H9 (cell line): ENCODE measurements around the gene GIT1. TPM values are rescaled to one million over a fixed set of nuclear protein-coding genes. Genes with fewer than 3 reads are reported as not detected.

Source experiments
- DNase-seq: peaks from one replicate; pipeline ENCODE4 v3.0.0-alpha.2; 2017
- H2AFZ ChIP-seq: one replicate; pipeline ENCODE4 v1.6.1; 2013; ENCODE audit warnings: mild to moderate bottlenecking, low read length, control low read depth, moderate library complexity
- H2AK5ac ChIP-seq: 2 replicates; pipeline ENCODE4 v1.6.1; 2013; ENCODE audit warnings: low read length, control low read depth, mixed read lengths; ENCODE audit not compliant: insufficient read length
- H2BK120ac ChIP-seq: one replicate; pipeline ENCODE4 v1.6.1; 2013; ENCODE audit warnings: low read depth, mild to moderate bottlenecking, low read length, control low read depth, inconsistent platforms; ENCODE audit not compliant: poor library complexity, severe bottlenecking
- H2BK12ac ChIP-seq: 2 replicates; pipeline ENCODE4 v1.6.1; 2013; ENCODE audit warnings: low read length, control low read depth, mixed read lengths, low read depth; ENCODE audit not compliant: insufficient read length
- H2BK15ac ChIP-seq: 2 replicates; pipeline ENCODE4 v1.6.1; 2013; ENCODE audit warnings: low read depth, low read length, control low read depth
- H2BK20ac ChIP-seq: one replicate; pipeline ENCODE4 v1.6.1; 2013; ENCODE audit warnings: low read depth, mild to moderate bottlenecking, low read length, control low read depth, inconsistent platforms; ENCODE audit not compliant: poor library complexity, severe bottlenecking
- H2BK5ac ChIP-seq: 2 replicates; pipeline ENCODE4 v1.6.1; 2013; ENCODE audit warnings: low read length, control low read depth, mixed read lengths; ENCODE audit not compliant: insufficient read length
- H3K14ac ChIP-seq: 2 replicates; pipeline ENCODE4 v1.6.1; 2013; ENCODE audit warnings: low read length, control low read depth; ENCODE audit not compliant: insufficient read depth
- H3K18ac ChIP-seq: 2 replicates; pipeline ENCODE4 v1.6.1; 2013; ENCODE audit warnings: low read depth, mild to moderate bottlenecking, mixed read lengths, low read length, control low read depth; ENCODE audit not compliant: insufficient read length
- H3K23ac ChIP-seq: 2 replicates; pipeline ENCODE4 v1.6.1; 2013; ENCODE audit warnings: low read length, control low read depth, mixed read lengths, low read depth; ENCODE audit not compliant: insufficient read length
- H3K23me2 ChIP-seq: 2 replicates; pipeline ENCODE4 v1.6.1; 2013; ENCODE audit warnings: low read depth, mild to moderate bottlenecking, mixed read lengths, low read length, control low read depth; ENCODE audit not compliant: insufficient read length, poor library complexity, severe bottlenecking
- H3K27ac ChIP-seq: 2 replicates; pipeline ENCODE4 v1.5.1; 2013; ENCODE audit warnings: low read length, control low read depth, mixed read lengths, low read depth; ENCODE audit not compliant: insufficient read length
- H3K27me3 ChIP-seq: 2 replicates; pipeline ENCODE4 v1.6.1; 2013; ENCODE audit warnings: low read length, control low read depth, inconsistent platforms; ENCODE audit not compliant: insufficient read depth
- H3K4ac ChIP-seq: 2 replicates; pipeline ENCODE4 v1.6.1; 2013; ENCODE audit warnings: low read depth, mild to moderate bottlenecking, control low read depth, inconsistent platforms, low read length, moderate library complexity
- H3K4me1 ChIP-seq: 2 replicates; pipeline ENCODE4 v1.6.1; 2013; ENCODE audit warnings: low read length, control low read depth, inconsistent platforms; ENCODE audit not compliant: insufficient read depth
- H3K4me2 ChIP-seq: 2 replicates; pipeline ENCODE4 v1.6.1; 2013; ENCODE audit warnings: low read length, control low read depth, mixed read lengths; ENCODE audit not compliant: insufficient read length, insufficient read depth
- H3K56ac ChIP-seq: 2 replicates; pipeline ENCODE4 v1.6.1; 2013; ENCODE audit warnings: low read depth, mild to moderate bottlenecking, mixed read lengths, low read length, control low read depth; ENCODE audit not compliant: insufficient read length
- H3K79me1 ChIP-seq: 2 replicates; pipeline ENCODE4 v1.6.1; 2013; ENCODE audit warnings: low read depth, mild to moderate bottlenecking, moderate library complexity, low read length, control low read depth, inconsistent platforms; ENCODE audit not compliant: insufficient read depth, poor library complexity, severe bottlenecking
- H3K79me2 ChIP-seq: 2 replicates; pipeline ENCODE4 v1.6.1; 2013; ENCODE audit warnings: low read length, control low read depth, inconsistent platforms; ENCODE audit not compliant: insufficient read depth
- H3K9ac ChIP-seq: 2 replicates; pipeline ENCODE4 v1.6.1; 2013; ENCODE audit warnings: low read length, control low read depth, mixed read lengths; ENCODE audit not compliant: insufficient read length; ENCODE audit errors: extremely low read depth
- H3K9me3 ChIP-seq: one replicate; pipeline ENCODE4 v1.6.1; 2013; ENCODE audit warnings: low read depth, low read length, inconsistent platforms; ENCODE audit not compliant: control insufficient read depth
- H3T11ph ChIP-seq: one replicate; pipeline ENCODE4 v1.6.1; 2013; ENCODE audit warnings: mild to moderate bottlenecking, low read length, control low read depth, inconsistent platforms
- H4K20me1 ChIP-seq: one replicate; pipeline ENCODE4 v1.6.1; 2013; ENCODE audit not compliant: control insufficient read depth, insufficient read length, insufficient read depth
- H4K5ac ChIP-seq: 2 replicates; pipeline ENCODE4 v1.6.1; 2013; ENCODE audit warnings: low read depth, mild to moderate bottlenecking, mixed read lengths, low read length, control low read depth; ENCODE audit not compliant: insufficient read length
- H4K8ac ChIP-seq: replicated peaks from 2 replicates; pipeline ENCODE4 v1.6.1; 2013; ENCODE audit warnings: low read length, control low read depth, mixed read lengths, low read depth; ENCODE audit not compliant: insufficient read length
- H4K91ac ChIP-seq: 2 replicates; pipeline ENCODE4 v1.6.1; 2013; ENCODE audit warnings: low read depth, mild to moderate bottlenecking, moderate library complexity, mixed read lengths, low read length, control low read depth; ENCODE audit not compliant: insufficient read length
- H3K27ac Mint-ChIP-seq, 3 experiments: 2 replicates in 2 of 3; 3 replicates in 1 of 3; pipeline ENCODE4 v1.8.0; 2020 to 2021; ENCODE audit warnings: mixed read lengths in 3 of 3, mild to moderate bottlenecking in 1 of 3, moderate library complexity in 1 of 3
- H3K27me3 Mint-ChIP-seq: 2 replicates; pipeline ENCODE4 v1.8.0; 2021; ENCODE audit warnings: low read depth, mild to moderate bottlenecking, moderate library complexity, mixed read lengths
- H3K36me3 Mint-ChIP-seq, 3 experiments: 2 replicates in 2 of 3; 3 replicates in 1 of 3; pipeline ENCODE4 v1.8.0; 2020 to 2021; ENCODE audit warnings: low read depth in 3 of 3, mixed read lengths in 3 of 3; ENCODE audit not compliant: insufficient read depth in 1 of 3
- H3K4me1 Mint-ChIP-seq, 2 experiments: 2 replicates each; pipeline ENCODE4 v1.8.0; 2020; ENCODE audit warnings: mixed read lengths in 2 of 2
- H3K4me3 Mint-ChIP-seq, 2 experiments: 2 replicates in 1 of 2; 3 replicates in 1 of 2; pipeline ENCODE4 v1.8.0; 2020 to 2021; ENCODE audit warnings: mild to moderate bottlenecking in 2 of 2, mixed read lengths in 2 of 2, moderate library complexity in 1 of 2
- H3K9me3 Mint-ChIP-seq, 2 experiments: 2 replicates in 1 of 2; 3 replicates in 1 of 2; pipeline ENCODE4 v1.8.0; 2020; ENCODE audit warnings: mild to moderate bottlenecking in 2 of 2, mixed read lengths in 2 of 2, moderate library complexity in 1 of 2
- WGBS: extraction: QIAGEN DNeasy Blood & Tissue Kit; methylation state at CpG from one replicate; pipeline ENCODE4 v1.1.7; 2013; ENCODE audit warnings: missing lambda C conversion rate, low lambda C conversion rate, mixed read lengths; ENCODE audit not compliant: insufficient read length; ENCODE audit errors: extremely low coverage; 5-methylcytosine and 5-hydroxymethylcytosine counted together
- total RNA-seq: library from RNA; stranded (reverse); gene quantifications from 2 replicates; pipeline ENCODE4 v1.2.1, GENCODE V29; 2021
- TF ChIP-seq, protein P1 (sequence below): fragments of 200-600 bp; sonication (generic); conservative IDR thresholded peaks from 3 replicates; pipeline ENCODE4 v1.8.0; 2021; ENCODE audit warnings: antibody characterized with exemption, mild to moderate bottlenecking

The GIT1 gene
- total RNA-seq, 1 experiment from 2014 or later, result 47.4 TPM

DNA sequence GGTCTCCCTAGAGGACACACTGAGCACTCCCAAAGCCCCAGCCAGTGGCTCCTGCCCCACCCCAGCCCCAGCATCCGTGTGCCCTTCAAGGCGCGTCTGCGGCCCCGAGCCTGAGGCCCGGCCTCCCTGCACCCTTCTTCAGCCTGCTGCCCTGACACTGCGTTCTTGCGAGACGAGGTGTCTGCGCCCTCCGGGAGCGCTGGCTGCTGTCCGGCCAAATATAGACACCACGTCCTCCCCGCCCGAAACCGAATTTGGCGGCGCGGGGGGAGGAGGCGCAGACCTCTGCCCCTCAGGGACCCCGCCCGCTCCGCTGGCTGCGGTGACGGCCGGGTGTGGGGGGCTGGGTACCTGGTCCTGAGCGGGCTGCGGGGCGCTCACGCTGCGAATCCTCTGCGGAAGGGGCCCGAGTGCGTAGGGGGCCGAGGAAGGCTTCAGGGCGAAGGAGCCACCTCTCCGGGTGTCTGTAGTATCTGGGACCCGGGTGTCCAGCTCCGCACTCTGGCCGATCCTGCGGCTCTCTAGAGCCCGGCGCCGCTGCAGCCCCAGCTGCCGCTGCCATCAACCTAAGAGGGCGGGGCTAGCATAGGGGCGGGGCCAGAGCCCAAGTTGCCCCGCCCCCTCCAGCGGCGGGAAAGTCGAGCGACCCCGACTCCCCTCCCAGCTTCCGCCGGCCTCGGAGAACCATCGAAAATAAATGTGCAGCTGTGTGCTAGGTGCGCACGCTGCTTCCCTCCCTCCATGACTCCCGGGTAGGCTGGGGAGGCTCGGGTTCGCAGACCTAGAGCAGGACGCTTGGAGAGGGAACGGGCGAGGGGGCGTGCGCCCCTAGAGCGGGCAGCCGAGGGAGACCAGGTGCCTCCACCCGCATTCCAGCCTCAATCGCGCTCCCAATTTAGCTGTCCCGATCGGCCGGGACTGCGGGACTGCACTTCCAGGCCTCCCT is 33.2 kb upstream of the GIT1 start, which contains the start of gene CORO6:
Gene CORO6 (minus strand): TSS at position 576 of the 946 bp plus-strand sequence. CDS start 1,491 bp downstream, outside the sequence.
- no peak within 1 kb of the TSS for H3K23ac ChIP-seq
- no peaks in the 10 kb centered on the region for H4K20me1 ChIP-seq
- no peaks in the 10 kb centered on the region for H3K9me3 Mint-ChIP-seq
- peak within 1 kb of the TSS; percentile 44 for H3K4me2 ChIP-seq
- no peak within 1 kb of the TSS for H2AK5ac ChIP-seq
- H3K27me3 Mint-ChIP-seq, result peaks cover 58% of the 10 kb centered on the region
- peak within 1 kb of the TSS in 2 of 3 experiments; percentile 57 to 75; a peak in 4 of 7 replicates for H3K27ac Mint-ChIP-seq
- H2BK15ac ChIP-seq, result no peak within 1 kb of the TSS
- H2BK20ac ChIP-seq, result no peak within 1 kb of the TSS
- H4K5ac ChIP-seq, result no peak within 1 kb of the TSS
- H2AFZ ChIP-seq, result no peak within 1 kb of the TSS
- H3K4me3 Mint-ChIP-seq, result peak within 1 kb of the TSS; percentile 74 to 84
- no peak within 1 kb of the TSS for H3K56ac ChIP-seq
- no CpG with 5 or more reads among the region's 77 CpGs for WGBS
- DNase-seq, result peak; percentile 92
- no peaks in the 10 kb centered on the region; the same call in 1 of the 2 replicates for H3K27me3 ChIP-seq
- no peaks in the 10 kb centered on the region for H3K9me3 ChIP-seq
- peaks cover 11% of the 10 kb centered on the region for H3K23me2 ChIP-seq
- H2BK5ac ChIP-seq, result no peak within 1 kb of the TSS
- H4K91ac ChIP-seq, result no peak within 1 kb of the TSS
- peaks cover 37 to 55% of the 10 kb centered on the region in 2 experiments for H3K4me1 Mint-ChIP-seq
- no peaks in the 10 kb centered on the region for H3K79me1 ChIP-seq
- H3K14ac ChIP-seq, result peak within 1 kb of the TSS; percentile 92
- no peak within 1 kb of the TSS for H4K8ac ChIP-seq
- no peaks in the 10 kb centered on the region for H3K36me3 Mint-ChIP-seq
- H2BK120ac ChIP-seq, result no peak within 1 kb of the TSS
- no peak within 1 kb of the TSS for H2BK12ac ChIP-seq
- no peak within 1 kb of the TSS for H3K4ac ChIP-seq
- H3K9ac ChIP-seq, result peak within 1 kb of the TSS; percentile 71
- no peak within 1 kb of the TSS for H3K27ac ChIP-seq
- no peak within 1 kb of the TSS for H3T11ph ChIP-seq
- H3K4me1 ChIP-seq, result peaks cover 5% of the 10 kb centered on the region; the same call in 1 of the 2 replicates
- peak within 1 kb of the TSS; percentile 94 for H3K18ac ChIP-seq
- TF ChIP-seq, protein P1, sequence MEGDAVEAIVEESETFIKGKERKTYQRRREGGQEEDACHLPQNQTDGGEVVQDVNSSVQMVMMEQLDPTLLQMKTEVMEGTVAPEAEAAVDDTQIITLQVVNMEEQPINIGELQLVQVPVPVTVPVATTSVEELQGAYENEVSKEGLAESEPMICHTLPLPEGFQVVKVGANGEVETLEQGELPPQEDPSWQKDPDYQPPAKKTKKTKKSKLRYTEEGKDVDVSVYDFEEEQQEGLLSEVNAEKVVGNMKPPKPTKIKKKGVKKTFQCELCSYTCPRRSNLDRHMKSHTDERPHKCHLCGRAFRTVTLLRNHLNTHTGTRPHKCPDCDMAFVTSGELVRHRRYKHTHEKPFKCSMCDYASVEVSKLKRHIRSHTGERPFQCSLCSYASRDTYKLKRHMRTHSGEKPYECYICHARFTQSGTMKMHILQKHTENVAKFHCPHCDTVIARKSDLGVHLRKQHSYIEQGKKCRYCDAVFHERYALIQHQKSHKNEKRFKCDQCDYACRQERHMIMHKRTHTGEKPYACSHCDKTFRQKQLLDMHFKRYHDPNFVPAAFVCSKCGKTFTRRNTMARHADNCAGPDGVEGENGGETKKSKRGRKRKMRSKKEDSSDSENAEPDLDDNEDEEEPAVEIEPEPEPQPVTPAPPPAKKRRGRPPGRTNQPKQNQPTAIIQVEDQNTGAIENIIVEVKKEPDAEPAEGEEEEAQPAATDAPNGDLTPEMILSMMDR, result no peak; the same call in 2 of the 3 replicates
- H3K79me2 ChIP-seq, result no peaks in the 10 kb centered on the region
